Subcutaneous adipose tissue (tissue), 4 donors: ENCODE data around the gene HBQ1. TPM values are rescaled to one million over a fixed set of nuclear protein-coding genes. Genes with fewer than 3 reads are reported as not detected.

Source experiments
- CTCF ChIP-seq: fragments of 450-650 bp; IDR thresholded peaks from one replicate; pipeline ENCODE4 v1.5.1; 2016; ENCODE audit warnings: low read depth, mild to moderate bottlenecking, control low read depth, antibody characterized with exemption, moderate library complexity
- total RNA-seq, 4 donors: library from RNA; depleted of rRNA; stranded (reverse); fragments of >200 nt; gene quantifications; one replicate each; pipeline ENCODE4 v1.1.0, GENCODE V29; 2016

The HBQ1 gene
- total RNA-seq, 4 donors from 2014 or later, result not detected

- TF ChIP-seq CTCF, result no peak
These were observed 807 bp upstream of the HBQ1 start for GRCh38 chr16:179211-180092.

- TF ChIP-seq CTCF, result no peak
These were observed 664 bp downstream of the HBQ1 start for GRCh38 chr16:180681-181564.

GRCh38 chr16:181565-182021, 1.3 kb downstream of the HBQ1 start:
- TF ChIP-seq CTCF, result no peak

GRCh38 chr16:183005-183404, 2.7 kb downstream of the HBQ1 start:
- TF ChIP-seq CTCF, result no peak

GRCh38 chr16:185213-185612, 5.0 kb downstream of the HBQ1 start:
- no peak for TF ChIP-seq CTCF

- no peak for TF ChIP-seq CTCF
These were observed 5.4 kb downstream of the HBQ1 start for GRCh38 chr16:185691-186090.

- TF ChIP-seq CTCF, result no peak
These were observed 7.1 kb downstream of the HBQ1 start for GRCh38 chr16:187330-187729.
